Fibroblast of villous mesenchyme (primary cell): ENCODE results near the gene TOMM70. TPM values are rescaled to one million over a fixed set of nuclear protein-coding genes. Genes with fewer than 3 reads are reported as not detected.

ENCODE experiments used
- DNase-seq: peaks from one replicate; pipeline ENCODE4 v3.0.0-alpha.2; 2010; ENCODE audit warnings: low read depth
- H3K4me3 ChIP-seq: 2 replicates; pipeline ENCODE4 v1.5.1; 2011; ENCODE audit warnings: low read depth, mild to moderate bottlenecking, low read length
- total RNA-seq: library from RNA; depleted of rRNA; stranded (reverse); fragments of >200 nt; gene quantifications from 2 replicates; pipeline ENCODE4 v1.2.3, GENCODE V29; 2012
- TF ChIP-seq, protein P1 (sequence below): IDR thresholded peaks from 2 replicates; pipeline ENCODE4 v1.5.1; 2012; ENCODE audit warnings: low read depth, mild to moderate bottlenecking, low read length; ENCODE audit not compliant: insufficient read depth

The TOMM70 gene
- total RNA-seq, 1 donor: 65.2 TPM

DNA sequence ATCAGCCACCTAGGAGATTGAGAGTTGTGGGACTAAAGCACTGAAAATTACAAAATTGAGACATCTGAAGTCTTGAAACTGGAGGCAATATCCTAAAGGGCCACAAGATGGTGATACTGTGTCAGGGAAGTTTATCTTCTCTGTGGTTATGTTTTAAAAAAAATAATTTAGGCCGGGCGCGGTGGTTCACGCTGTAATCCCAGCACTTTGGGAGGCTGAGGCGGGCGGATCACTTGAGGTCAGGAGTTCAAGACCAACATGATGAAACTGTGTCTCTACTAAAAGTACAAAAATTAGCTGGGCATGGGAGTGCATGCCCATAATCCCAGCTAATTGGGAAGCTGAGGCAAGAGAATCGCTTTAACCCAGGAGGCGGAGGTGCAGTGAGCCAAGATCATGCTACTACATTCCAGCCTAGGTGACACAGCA is 84.2 kb downstream of the TOMM70 start:
- peak; percentile 83 for DNase-seq

More for the DNA sequence above, 84.2 kb downstream of the TOMM70 start:
- H3K4me3 ChIP-seq: no peak overlapping the region
- TF ChIP-seq, protein P1, sequence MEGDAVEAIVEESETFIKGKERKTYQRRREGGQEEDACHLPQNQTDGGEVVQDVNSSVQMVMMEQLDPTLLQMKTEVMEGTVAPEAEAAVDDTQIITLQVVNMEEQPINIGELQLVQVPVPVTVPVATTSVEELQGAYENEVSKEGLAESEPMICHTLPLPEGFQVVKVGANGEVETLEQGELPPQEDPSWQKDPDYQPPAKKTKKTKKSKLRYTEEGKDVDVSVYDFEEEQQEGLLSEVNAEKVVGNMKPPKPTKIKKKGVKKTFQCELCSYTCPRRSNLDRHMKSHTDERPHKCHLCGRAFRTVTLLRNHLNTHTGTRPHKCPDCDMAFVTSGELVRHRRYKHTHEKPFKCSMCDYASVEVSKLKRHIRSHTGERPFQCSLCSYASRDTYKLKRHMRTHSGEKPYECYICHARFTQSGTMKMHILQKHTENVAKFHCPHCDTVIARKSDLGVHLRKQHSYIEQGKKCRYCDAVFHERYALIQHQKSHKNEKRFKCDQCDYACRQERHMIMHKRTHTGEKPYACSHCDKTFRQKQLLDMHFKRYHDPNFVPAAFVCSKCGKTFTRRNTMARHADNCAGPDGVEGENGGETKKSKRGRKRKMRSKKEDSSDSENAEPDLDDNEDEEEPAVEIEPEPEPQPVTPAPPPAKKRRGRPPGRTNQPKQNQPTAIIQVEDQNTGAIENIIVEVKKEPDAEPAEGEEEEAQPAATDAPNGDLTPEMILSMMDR: peak; percentile 71

Other genes with a start within 250 kb of the TOMM70 start
- gene TBC1D23, start 140.1 kb downstream of the TOMM70 start, total RNA-seq: 55.4 and 90.2 TPM in 2 replicates
- 23.2 and 25.0 TPM in 2 replicates for gene NIT2, start 66.3 kb downstream of the TOMM70 start, total RNA-seq
- gene LNP1, start 450 bp upstream of the TOMM70 start, total RNA-seq: 4.2 and 4.7 TPM in 2 replicates
- 31.2 and 53.1 TPM in 2 replicates for gene TMEM45A, start 91.5 kb upstream of the TOMM70 start, total RNA-seq
- gene ADGRG7, start 208.5 kb upstream of the TOMM70 start, total RNA-seq: not detected in 2 replicates